SIG-M5 (cell line): ENCODE data around the gene MCL1.
"Not testable (repeated sequence)": the region's sequence is repeated elsewhere in the genome, so short reads cannot be mapped to it uniquely, and the experiment has no call there.

Experiments used
- DNase-seq: peaks from one replicate; lab custom pipeline; 2025; lab: John Stamatoyannopoulos, UW

Gene MCL1

DNA sequence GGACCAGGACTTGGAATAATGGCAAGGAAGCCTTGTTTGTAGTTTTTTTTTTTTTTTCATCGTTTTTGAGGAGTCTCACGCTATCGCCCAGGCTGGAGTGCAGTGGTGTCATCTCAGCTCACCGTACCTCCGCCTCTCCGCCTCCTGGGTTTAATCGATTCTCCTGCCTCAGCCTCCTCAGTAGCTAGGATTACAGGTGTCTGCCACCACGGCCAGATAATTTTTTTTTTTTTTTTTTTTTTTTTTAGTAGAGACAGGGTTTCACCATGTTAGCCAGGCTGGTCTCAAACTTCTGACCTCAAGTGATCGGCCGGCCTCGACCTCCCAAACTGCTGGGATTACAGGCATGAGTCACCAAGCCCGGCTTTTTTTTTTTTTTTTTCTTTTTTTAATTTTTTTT lies 23.0 kb upstream of the MCL1 start:
- not testable (repeated sequence) for DNase-seq

DNA sequence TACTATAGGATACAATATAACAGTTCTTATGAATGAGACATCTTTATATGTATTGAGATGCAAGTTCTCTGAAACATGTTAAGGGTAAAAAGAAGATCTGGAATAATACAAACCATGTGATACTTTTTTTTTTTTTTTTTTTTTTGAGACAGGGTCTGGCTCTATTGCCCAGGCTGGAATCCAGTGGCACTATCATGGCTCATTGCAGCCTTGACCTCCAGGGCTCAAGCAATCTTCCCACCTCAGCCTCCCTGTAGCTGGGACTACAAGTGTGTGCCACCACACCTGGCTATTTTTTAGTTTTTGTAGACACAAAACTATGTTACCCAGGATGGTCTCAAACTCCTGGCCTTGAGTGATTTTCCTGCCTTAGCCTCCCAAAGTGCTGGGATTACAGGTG lies 22.1 kb upstream of the MCL1 start:
- DNase-seq, result no peak

DNA sequence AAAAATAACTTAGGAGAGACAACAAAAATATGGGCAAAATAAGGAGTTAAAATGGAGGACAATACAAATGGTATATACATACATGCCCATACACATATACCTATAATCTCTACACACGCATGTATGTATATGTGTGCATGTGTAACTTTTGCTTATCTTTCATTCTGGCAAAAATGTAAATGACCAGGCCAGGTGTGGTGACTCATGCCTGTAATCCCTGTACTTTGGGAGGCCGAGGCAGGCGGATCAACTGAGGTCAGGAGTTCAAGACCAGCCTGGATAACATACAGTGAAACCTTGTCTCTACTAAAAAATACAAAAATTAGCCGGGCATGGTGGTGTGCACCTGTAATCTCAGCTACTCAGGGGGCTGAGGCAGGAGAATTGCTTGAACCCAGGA lies 18.9 kb upstream of the MCL1 start:
- not testable (repeated sequence) for DNase-seq

DNA sequence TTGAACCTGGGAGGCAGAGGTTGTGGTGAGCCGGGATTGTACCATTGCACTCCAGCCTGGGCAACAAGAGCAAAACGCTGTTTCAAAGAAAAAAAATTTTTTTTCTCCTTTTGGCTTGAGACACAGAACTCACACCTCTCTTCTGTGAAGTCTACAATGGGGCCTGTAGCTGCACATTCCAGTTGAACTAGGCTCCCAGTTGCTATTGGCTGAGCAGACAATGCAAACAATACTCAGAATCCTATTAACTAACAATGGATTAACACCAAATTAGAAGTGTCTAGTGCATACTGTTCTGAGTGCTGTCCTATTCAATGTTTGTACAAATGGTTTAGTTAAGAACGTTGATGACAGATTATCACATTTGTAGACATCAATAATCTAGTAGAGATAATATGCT lies 17.6 kb upstream of the MCL1 start:
- DNase-seq, result no peak

DNA sequence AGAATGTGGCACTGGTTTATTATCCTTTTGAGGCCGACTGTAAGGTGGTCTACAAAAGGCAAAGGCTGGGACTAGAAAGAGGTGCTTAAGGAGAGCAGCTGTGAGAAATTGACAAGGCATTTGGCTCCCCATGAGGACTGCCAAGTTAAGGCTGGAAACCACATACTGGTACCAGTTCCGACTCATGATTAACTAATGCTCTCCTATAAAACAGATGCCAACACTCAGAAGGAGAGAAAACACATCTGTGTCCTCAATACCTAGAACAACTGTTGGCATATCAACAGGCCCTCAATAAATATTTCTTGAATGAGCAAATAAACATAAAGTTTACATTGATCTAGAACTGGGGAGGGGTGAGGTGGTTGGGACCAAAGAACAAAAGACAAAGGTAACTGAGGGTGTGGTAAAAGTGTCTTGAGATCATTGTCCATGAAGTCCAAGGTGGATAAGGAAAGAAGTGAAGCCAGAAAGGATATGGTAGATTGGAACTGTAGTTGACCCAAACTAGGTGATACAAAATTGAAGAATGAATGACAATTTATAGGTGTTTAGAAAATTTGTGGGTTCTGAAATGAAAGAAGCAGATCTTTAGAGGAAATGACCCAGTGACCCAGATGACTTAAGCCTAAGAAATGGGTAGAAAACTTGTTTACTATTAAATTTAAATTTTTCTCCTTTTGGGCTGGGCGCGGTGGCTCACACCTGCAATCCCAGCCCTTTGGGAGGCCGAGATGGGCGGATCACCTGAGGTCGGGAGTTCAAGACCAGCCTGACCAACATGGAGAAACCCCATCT lies 16.9 kb upstream of the MCL1 start:
- DNase-seq, result no peak

DNA sequence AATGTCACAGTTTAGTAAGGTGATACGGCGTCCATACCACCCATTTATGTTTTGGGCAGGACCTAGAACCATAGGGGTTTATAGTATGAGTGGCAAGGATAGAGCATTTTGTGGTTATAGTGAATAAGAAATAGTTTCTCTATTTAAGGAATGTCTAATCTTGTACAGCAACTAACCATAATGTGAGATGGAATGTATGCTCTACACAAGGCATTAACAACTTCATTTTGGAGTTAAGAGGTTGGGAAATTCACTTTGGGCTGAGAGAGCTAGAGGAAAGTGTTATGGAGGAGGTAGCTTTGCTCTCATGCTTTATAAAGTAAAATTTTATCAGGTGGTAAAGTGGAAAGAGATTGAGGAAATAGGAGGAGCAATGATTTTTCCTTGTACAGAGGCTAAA lies 3.0 kb upstream of the MCL1 start:
- DNase-seq, result no peak

DNA sequence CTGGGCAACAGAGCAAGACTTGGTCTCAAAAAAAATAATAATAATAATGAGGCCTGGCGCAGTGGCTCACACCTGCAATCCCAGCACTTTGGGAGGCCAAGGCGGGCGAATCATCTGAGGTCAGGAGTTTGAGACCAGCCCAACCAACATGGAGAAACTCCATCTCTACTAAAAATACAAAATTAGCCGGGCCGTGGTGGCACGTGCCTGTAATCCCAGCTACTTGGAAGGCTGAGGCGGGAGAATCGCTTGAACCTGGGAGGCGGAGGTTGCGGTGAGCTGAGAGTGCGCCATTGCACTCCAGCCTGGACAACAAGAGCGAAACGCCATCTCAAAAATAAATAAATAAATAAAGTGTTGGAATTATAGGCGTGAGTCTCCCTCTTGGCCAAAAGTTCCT lies 2.6 kb upstream of the MCL1 start:
- not testable (repeated sequence) for DNase-seq

DNA sequence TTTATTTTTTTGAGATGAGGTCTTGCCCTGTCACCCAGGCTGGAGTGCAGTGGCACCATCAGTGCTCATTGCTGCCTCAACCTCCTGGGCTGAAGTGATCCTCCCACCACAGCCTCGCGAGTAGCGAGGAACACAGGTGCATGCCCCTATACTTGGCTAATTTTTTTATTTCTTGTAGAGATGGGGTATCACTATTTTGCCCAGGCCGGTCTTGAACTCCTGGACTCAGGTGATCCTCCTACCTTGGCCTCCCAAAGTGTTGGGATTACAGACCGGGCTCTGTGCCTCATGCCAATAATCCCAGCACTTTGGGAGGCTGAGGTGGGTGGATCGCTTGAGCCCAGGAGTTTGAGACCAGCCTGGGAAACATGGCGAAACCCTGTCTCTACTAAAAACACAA lies 2.0 kb upstream of the MCL1 start:
- not testable (repeated sequence) for DNase-seq

DNA sequence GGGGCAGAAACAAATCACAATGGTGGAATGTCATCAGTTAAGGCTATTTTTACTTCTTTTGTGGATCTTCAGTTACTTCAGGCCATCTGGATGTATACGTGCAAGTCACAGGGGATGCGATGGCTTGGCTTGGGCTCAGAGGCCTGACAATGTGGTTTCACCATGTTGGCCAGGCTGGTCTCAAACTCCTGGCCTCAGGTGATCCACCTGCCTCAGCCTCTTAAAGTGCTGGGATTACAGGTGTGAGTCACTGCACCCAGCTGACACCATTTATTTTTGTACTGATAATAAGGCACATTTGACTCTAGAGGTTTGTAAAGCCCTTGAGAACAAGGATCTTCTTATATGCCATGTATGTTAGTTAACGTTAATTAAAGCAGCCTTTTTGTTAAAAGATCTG lies 1.6 kb upstream of the MCL1 start:
- not testable (repeated sequence) for DNase-seq

DNA sequence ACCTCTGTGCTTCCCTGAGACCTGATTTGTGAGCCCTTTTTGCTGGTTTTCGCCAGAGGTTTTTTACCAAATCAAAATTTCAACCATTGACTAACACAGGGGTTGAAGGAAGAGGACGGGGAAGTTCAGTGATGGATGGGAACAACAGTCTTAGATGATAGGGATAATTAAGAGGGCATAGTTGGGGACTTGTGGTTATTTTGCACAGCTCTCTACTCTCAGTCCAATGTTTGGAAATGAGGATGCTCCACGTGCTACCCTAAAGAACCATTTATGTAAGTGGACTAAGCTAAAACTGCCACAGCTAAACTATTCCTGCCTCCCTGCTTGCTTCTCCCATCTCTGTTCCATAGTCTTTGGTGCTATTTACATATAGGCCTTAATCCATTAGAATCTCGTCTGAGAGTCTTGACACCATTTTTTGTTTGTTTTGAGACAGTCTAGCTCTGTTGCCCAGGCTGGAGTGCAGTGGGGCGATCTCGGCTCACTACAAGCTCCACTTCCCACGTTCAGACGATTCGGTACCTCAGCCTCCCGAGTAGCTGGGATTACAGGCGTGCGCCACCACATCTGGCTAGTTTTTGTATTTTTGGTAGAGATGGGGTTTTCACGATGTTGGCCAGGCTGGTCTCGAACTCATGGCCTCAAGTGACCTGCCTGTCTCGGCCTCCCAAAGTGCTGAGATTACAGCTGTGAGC lies 684 bp upstream of the MCL1 start:
- DNase-seq, result no peak

DNA sequence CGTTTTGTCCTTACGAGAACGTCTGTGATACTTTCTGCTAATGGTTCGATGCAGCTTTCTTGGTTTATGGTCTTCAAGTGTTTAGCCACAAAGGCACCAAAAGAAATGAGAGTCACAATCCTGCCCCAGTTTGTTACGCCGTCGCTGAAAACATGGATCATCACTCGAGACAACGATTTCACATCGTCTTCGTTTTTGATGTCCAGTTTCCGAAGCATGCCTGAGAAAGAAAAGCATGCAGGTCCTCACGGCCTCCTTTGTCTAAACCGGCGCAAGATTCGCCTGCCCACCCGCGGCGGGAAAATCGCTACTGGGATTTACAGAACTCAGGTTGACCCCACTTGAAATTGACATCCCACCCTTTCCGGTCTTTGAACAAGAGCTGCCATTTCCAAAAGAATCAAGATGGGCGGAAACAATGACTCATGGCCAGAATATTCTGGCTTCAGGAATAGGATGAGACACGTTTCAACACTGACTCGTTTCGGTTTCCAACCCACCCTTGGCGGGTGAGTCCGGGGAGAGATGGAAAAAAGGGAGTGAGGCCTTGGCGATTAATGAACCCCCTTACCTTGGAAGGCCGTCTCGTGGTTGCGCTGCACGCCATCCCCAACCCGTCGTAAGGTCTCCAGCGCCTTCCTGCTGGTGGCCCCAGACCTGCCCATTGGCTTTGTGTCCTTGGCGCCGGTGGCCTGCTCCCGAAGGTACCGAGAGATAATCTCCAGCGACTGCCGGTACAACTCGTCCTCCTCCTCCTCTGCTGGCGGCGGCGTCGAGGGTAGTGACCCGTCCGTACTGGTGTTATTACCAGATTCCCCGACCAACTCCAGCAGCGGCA lies 919 bp downstream of the MCL1 start:
- DNase-seq, result no peak

DNA sequence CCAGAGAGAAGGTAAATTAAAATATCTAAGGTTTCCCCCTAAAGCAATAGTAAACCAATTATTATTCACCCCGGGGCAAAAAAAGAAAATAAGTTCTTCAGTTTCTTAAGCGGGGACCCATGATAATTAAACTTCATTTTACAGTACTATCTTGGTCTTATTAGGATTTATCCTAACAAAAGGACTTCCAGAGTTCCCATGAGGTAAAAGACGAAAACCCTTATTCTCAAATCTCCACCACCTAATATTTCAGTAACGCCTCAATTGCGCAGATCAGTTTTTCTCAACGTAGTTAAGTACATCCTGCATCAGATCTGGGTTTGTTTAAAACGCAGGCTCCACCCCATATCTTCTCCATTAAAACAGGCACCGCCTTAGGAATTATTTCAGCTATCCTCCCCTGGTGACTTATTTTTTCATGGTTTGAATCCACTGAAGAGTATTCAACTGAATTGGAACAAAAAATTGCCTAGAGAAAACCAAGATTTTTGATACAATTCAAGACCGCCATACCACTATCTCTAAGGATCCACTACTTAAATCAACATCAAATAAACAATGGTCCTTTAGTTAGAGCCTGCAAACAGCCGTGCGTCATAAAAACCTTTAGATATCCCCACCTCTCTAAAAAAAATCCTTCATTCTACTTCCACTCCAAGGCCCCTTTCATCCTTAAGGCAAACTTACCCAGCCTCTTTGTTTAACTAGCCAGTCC lies 1.7 kb downstream of the MCL1 start:
- DNase-seq, result no peak

DNA sequence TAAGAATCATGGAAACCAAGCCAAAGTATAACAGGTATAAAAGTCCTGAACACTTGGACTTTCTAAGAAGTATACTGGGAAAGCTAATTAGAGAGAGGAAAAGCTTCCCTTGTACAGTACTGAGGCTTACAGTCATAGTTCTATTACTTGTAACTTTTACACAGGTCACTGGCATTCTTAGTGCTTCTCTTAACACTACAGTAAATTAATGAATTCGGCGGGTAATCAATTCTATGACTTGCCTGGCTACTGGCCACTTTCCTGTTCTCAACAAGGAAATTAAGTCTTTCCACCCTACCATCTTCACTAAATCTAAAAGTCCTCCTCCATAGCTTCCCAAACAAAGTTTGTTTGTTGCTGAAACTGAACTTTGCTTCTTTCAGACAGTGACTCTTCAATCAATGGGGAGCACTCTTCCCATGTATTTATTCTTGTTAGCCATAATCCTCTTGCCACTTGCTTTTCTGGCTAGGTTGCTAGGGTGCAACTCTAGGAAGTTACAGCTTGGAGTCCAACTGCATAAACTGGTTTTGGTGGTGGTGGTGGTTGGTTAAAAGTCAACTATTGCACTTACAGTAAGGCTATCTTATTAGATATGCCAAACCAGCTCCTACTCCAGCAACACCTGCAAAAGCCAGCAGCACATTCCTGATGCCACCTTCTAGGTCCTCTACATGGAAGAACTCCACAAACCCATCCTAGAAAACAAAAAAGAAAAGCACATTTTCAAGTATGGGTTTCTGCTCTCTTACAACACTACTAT lies 2.4 kb downstream of the MCL1 start:
- DNase-seq, result no peak

DNA sequence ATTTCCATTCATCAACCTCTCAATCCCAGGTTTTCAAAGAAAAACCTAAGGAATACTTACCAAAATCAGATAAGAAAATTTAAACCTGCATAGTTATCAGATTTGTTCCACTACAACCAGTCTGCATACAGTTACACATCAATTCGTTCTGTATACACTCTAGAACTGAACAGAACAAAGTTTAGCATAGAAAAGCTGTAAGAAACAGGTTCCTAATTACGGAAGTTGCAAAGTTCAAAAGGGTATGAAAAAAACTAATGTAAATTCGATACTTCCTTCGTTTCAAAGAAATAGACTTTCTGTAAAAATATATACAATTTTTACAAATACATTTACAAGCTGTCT lies 3.1 kb downstream of the MCL1 start:
- no peak for DNase-seq

DNA sequence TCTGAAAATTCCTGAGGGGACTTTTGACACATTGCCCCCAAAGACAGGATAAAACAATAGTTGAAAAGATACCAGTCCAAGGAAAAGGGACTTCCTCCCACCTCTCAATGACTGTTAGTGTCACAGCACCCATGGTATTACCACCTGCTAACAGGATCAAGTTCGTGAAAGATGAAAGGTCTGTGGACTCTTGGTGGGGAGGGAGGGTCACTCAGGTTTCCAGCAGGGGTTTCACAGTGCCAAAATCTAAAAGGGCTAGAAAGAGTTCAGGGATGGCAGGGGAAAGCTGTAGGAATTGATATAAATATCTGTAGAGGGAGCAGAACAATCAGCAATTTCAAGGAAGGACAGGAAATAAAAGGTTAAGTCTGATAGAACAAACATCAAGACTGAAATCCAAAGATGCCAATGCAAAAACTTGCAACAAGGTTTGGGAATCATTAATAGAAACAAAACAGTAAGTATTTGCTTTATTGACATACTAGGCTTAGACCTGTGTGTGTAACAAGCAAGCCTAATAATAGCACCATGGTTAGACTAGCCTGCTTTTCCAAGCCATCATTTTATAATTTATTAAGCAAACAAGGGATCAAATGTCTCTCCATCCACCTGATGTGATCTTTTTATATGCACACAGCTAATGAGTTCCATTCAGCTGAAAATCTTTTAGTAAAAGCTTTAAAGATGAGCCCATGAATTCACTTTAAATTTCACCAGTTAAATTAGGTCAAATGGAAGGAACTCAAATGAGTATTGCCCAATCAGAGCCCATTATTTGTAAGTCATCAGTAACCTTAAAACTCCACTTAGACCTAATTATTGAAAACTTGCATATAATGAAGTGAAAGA lies 3.7 kb downstream of the MCL1 start:
- no peak for DNase-seq

DNA sequence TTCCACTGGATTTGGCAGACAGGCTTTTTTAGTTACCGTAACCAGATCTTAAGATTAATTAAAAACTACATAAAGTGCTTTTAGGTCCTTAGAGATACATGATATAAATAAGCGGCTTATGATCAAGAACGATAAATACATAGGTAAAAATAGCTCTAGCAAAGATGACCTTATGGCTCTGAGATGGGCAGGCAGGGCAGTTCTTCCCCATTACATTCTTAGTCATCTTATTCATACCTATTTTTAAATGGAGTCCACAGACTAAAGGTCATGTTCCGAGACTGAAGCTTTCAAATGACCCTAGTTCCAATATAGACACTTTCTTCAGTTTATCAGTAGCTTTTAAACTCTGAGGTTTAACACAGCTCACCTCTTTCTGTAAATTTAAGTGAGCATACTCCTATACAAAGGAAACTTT lies 4.3 kb downstream of the MCL1 start:
- DNase-seq, result no peak

DNA sequence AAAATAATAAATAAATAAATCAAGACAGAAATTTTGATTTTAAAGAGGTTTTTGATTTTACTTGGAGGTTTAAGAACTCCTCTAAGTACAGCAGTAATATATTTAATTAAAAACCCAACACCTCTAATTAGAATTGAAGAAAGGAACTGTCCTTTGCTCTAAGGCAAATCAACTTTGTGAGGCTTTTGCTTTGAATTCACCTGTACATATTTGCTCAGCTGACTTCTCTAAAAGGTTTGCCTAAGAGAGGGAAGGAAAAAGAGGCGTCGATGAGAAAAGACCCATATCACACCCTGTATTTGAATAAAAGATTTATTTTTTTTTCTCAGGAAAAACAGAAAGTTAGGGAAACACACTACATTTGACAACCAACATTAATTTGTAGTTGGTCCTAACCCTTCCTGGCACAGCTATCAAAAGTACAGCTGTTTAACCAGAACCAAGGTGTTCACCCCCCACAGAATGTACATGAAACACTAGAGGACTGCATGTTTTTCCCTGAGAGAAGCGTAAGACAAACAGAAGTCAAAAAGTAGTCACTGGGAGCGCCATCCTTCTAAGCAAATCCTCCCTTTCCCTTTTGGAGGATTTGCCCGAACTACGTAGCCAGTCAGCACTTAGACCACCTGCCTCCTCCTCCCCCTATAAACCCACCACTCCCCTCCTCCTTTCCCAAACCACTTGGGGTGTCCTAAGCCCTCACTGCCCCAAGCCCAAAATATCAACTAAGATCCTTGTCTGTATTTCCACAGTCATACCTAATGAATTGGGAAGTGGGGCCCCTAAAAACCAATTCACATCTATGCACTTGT lies 4.9 kb downstream of the MCL1 start:
- DNase-seq, result no peak

DNA sequence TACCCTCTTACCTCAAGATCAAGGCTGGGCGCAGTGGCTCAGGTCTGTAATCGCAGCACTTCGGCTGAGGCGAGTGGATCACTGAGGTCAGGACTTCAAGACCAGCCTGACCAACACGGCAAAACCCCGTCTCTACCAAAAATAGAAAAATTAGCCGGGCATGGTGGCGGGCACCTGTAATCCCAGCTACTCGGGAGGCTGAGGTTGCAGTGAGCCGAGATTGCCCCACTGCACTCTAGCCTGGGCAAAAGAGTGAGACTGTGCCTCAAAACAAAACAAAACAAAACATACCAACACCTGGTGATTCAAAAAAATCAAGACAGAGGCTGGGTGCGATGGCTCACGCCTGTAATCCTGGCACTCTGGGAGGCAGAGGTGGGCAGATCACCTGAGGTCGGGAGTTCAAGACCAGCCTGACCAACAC lies 5.8 kb downstream of the MCL1 start:
- not testable (repeated sequence) for DNase-seq

DNA sequence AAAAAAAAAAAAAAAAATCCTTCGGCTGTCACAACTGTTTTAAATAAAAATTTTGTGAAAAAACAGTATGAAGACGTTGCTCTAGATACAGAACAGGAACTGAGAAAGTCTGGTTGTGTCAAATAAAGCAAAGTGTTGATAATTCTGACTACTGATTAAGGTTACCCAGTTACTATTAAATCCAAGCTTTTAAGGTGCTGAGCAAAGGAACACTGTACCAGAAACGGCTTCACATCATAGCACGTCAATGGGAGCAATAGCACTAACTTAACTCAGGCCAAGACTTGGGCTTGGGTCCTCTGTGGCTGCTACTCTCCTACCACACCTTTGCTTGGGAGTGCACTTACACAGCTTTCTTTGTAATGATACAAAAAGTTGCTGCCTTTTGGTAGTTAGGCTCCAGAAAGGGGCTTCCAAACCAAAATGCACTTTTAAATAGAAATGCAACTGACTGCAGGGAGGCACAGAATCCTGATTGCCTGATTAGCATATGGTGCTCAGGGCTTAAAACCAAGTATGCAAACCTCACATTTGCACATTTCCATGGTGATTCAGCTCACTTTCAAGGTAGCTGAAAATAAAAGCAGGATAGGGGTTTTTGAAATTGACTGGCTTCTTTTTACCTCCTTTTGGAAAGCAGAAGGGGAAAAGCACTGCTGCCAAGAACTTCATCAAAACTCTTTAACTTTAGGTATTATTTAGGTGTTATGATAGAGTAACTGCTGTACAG lies 6.3 kb downstream of the MCL1 start:
- no peak for DNase-seq
